Gastrocnemius medialis (tissue), 4 donors: Measurements from ENCODE around the gene KLK13.

Experiments
- CTCF ChIP-seq, 5 experiments: fragments of 450-650 bp in 3 of 5; fragments of 200-600 bp in 2 of 5; sonication (generic) in 2 of 5; IDR thresholded peaks in 4 of 5; conservative IDR thresholded peaks in 1 of 5; 1 replicate in 4 of 5; 2 replicates in 1 of 5; pipeline ENCODE4 v1.5.1; 2016 to 2019; ENCODE audit warnings: antibody characterized with exemption in 5 of 5, mild to moderate bottlenecking in 3 of 5, moderate library complexity in 3 of 5
- POLR2A ChIP-seq, 2 donors: fragments of 450-650 bp; IDR thresholded peaks; one replicate each; pipeline ENCODE4 v1.6.1; 2017; ENCODE audit warnings: antibody characterized with exemption in 2 of 2, mild to moderate bottlenecking in 2 of 2, moderate library complexity in 2 of 2

GRCh38 chr19:51006406-51006805 lies 58.5 kb downstream of the KLK13 start:
- TF ChIP-seq CTCF (IDR thresholded peaks at IDR 0.05 in 4 of 5, conservative IDR thresholded peaks at IDR 0.05 in 1 of 5) = no peak
- TF ChIP-seq POLR2A (IDR thresholded peaks at IDR 0.05) = no peak
